ENCODE results near the gene NLE1. TPM values are rescaled to one million over a fixed set of nuclear protein-coding genes. Genes with fewer than 3 reads are reported as not detected.
"Not testable (repeated sequence)": the region's sequence is repeated elsewhere in the genome, so short reads cannot be mapped to it uniquely, and the experiment has no call there.

The NLE1 gene
- polyA plus RNA-seq, 1 experiment = 10.5 TPM

DNA sequence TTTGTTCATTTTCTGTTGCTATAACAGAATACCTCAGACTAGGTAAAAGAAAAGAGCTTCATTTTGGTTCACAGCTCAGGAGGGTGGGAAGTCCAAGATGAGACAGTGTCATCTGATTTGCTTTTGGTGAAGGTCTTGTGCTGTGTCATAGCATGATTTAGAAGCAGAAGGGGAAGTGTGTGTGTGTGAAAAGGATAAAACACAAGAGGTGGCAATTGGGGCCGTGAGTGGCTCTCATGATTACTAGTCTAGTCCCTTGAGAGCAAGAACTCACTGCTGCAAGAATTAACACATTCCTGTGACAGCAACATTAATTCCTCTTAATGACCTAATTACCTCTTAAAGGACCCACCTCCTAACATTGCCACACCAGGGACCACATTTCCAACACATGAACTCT, 43.7 kb upstream of the NLE1 start:
- CTCF ChIA-PET = no interaction called here
- TF ChIP-seq, protein P1, sequence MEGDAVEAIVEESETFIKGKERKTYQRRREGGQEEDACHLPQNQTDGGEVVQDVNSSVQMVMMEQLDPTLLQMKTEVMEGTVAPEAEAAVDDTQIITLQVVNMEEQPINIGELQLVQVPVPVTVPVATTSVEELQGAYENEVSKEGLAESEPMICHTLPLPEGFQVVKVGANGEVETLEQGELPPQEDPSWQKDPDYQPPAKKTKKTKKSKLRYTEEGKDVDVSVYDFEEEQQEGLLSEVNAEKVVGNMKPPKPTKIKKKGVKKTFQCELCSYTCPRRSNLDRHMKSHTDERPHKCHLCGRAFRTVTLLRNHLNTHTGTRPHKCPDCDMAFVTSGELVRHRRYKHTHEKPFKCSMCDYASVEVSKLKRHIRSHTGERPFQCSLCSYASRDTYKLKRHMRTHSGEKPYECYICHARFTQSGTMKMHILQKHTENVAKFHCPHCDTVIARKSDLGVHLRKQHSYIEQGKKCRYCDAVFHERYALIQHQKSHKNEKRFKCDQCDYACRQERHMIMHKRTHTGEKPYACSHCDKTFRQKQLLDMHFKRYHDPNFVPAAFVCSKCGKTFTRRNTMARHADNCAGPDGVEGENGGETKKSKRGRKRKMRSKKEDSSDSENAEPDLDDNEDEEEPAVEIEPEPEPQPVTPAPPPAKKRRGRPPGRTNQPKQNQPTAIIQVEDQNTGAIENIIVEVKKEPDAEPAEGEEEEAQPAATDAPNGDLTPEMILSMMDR (IDR thresholded peaks at IDR 0.05; ENCODE audit: low read depth, low read length) = no peak
- no peak overlapping the region for H3K4me3 ChIP-seq (ENCODE audit: low read depth, low read length)
- no peak overlapping the region for H3K27ac ChIP-seq (ENCODE audit: low read depth, low read length)
- POLR2A ChIA-PET = no interaction called here
- DNase-seq (ENCODE audit: low read depth, low spot score) = no peak
- no peaks in the 10 kb centered on the region for H3K9me3 ChIP-seq (ENCODE audit: control insufficient read depth, insufficient read depth, low read length)
- peaks cover 4% of the 10 kb centered on the region for H3K27me3 ChIP-seq (ENCODE audit: control insufficient read depth, insufficient read depth, low read length)

DNA sequence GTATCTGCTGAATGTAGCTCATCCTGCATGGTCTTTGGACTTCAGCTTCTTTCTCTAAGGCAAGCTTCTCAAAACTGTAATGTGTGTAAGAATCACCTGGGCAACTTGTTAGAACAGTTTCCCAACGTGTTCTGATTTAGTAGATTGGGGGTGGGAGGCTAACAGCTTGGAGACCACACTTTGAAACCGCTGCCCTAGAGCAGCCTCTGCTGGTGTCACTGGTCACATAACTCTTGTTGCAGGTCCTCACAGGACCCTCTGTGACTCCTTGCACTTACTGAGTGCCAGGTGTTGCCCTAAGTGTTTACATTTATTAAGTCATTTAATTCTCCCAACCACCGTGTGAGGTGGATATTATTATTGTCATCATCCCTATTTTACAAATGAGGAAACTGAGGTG, 42.2 kb upstream of the NLE1 start:
- TF ChIP-seq, protein P1 (IDR thresholded peaks at IDR 0.05; ENCODE audit: low read depth, low read length) = no peak
- Histone ChIP-seq H3K4me3 (ENCODE audit: low read depth, low read length) (no peak overlapping the region), H3K27me3 (ENCODE audit: control insufficient read depth, insufficient read depth, low read length) (peaks cover 4% of the 10 kb centered on the region), H3K9me3 (ENCODE audit: control insufficient read depth, insufficient read depth, low read length) (no peaks in the 10 kb centered on the region), H3K27ac (ENCODE audit: low read depth, low read length) (no peak overlapping the region)
- DNase-seq (ENCODE audit: low read depth, low spot score) = no peak
- POLR2A ChIA-PET = no interaction called here
- CTCF ChIA-PET = no interaction called here

DNA sequence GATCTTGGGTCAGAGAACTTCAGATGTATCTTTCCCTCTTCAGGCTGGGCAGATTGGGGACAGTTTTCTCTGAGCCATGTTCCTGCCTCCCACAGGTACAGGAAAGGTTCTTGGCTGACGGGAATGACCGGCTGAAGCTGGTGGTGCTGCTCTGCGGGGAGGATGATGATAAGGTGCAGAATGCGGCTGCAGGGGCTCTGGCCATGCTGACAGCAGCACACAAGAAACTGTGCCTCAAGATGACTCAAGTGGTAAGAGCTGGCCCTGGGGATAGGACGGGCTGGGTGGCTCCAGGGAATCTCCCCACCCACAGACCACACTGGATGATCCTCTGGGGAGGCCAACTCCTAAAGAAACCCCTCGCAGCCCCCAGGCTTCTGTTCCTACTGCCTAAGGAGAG, 41.2 kb upstream of the NLE1 start:
- Histone ChIP-seq H3K9me3 (ENCODE audit: control insufficient read depth, insufficient read depth, low read length) (no peaks in the 10 kb centered on the region), H3K4me3 (ENCODE audit: low read depth, low read length) (no peak overlapping the region), H3K27ac (ENCODE audit: low read depth, low read length) (no peak overlapping the region), H3K27me3 (ENCODE audit: control insufficient read depth, insufficient read depth, low read length) (peaks cover 4% of the 10 kb centered on the region)
- POLR2A ChIA-PET = no interaction called here
- DNase-seq (ENCODE audit: low read depth, low spot score) = no peak
- CTCF ChIA-PET = no interaction called here
- TF ChIP-seq, protein P1 (IDR thresholded peaks at IDR 0.05; ENCODE audit: low read depth, low read length) = no peak

DNA sequence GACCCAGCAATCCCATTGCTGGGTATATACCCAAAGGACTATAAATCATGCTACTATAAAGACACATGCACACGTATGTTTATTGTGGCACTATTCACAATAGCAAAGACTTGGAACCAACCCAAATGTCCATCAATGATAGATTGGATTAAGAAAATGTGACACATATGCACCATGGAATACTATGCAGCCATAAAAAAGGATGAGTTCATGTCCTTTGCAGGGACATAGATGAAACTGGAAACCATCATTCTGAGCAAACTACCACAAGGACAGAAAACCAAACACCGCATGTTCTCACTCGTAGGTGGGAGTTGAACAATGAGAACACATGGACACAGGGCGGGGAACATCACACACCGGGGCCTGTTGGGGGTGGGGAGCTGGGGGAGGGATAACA, 37.3 kb upstream of the NLE1 start:
- H3K27ac ChIP-seq (ENCODE audit: low read depth, low read length); DNase-seq (ENCODE audit: low read depth, low spot score); H3K9me3 ChIP-seq (ENCODE audit: control insufficient read depth, insufficient read depth, low read length); POLR2A ChIA-PET; H3K27me3 ChIP-seq (ENCODE audit: control insufficient read depth, insufficient read depth, low read length); H3K4me3 ChIP-seq (ENCODE audit: low read depth, low read length): not testable (repeated sequence)
- CTCF ChIA-PET = interaction anchor here (0.7 kb wide), 1 partner anchor 74 kb away, joined by 6 read pairs; no protein-coding TSS in a partner anchor

DNA sequence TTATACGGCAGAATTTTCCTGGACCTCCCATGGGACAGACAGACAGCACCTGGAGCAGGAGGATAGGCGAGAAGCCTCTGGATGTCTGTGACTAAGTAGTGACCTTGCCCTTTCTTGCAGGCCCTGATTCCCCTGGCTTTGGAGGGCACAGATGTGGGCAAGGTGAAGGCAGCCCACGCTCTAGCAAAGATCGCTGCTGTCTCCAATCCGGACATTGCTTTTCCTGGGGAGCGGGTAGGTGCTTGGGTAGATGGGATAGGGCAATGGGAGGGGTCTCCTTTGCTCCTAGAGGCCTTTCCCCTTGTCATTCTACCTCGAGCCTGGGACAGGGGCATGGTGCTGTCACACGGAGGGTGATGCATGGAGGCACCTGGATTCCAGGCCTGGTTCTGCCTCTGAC, 34.8 kb upstream of the NLE1 start:
- ChIA-PET CTCF (no interaction called here), POLR2A (no interaction called here)
- TF ChIP-seq, protein P1 (IDR thresholded peaks at IDR 0.05; ENCODE audit: low read depth, low read length) = no peak
- H3K4me3 ChIP-seq (ENCODE audit: low read depth, low read length) = no peak overlapping the region
- H3K27ac ChIP-seq (ENCODE audit: low read depth, low read length) = peak overlapping the region; percentile 21
- DNase-seq (ENCODE audit: low read depth, low spot score) = no peak
- peaks cover 2% of the 10 kb centered on the region for H3K27me3 ChIP-seq (ENCODE audit: control insufficient read depth, insufficient read depth, low read length)
- H3K9me3 ChIP-seq (ENCODE audit: control insufficient read depth, insufficient read depth, low read length) = no peaks in the 10 kb centered on the region
